HEK293 (cell line): ENCODE data around the gene AOC3.

Experiments used
- CTCF ChIP-seq: fragments of 450-650 bp; formaldehyde crosslinking; IDR thresholded peaks from 2 replicates; pipeline ENCODE4 v1.5.1; 2016; ENCODE audit warnings: missing biosample characterization, missing genetic modification characterization
- FEZF1 ChIP-seq: fragments of 450-650 bp; formaldehyde crosslinking; IDR thresholded peaks from 2 replicates; pipeline ENCODE4 v1.5.1; 2016; ENCODE audit warnings: missing biosample characterization, missing genetic modification characterization
- HIC1 ChIP-seq: fragments of 450-650 bp; formaldehyde crosslinking; IDR thresholded peaks from 2 replicates; pipeline ENCODE4 v1.5.1; 2016; ENCODE audit warnings: missing biosample characterization, missing genetic modification characterization
- KLF7 ChIP-seq: fragments of 450-650 bp; formaldehyde crosslinking; IDR thresholded peaks from 2 replicates; pipeline ENCODE4 v1.5.1; 2016; ENCODE audit warnings: missing biosample characterization, missing genetic modification characterization, borderline replicate concordance
- REPIN1 ChIP-seq: fragments of 450-650 bp; formaldehyde crosslinking; IDR thresholded peaks from 2 replicates; pipeline ENCODE4 v1.5.1; 2017; ENCODE audit warnings: missing biosample characterization, missing genetic modification characterization, low read depth
- YY1 ChIP-seq: fragments of 450-650 bp; formaldehyde crosslinking; IDR thresholded peaks from 2 replicates; pipeline ENCODE4 v1.5.1; 2018; ENCODE audit warnings: missing biosample characterization, missing genetic modification characterization
- ZNF155 ChIP-seq: fragments of 450-650 bp; formaldehyde crosslinking; IDR thresholded peaks from 2 replicates; pipeline ENCODE4 v1.5.1; 2016; ENCODE audit warnings: missing biosample characterization, missing genetic modification characterization
- ZNF274 ChIP-seq, 2 experiments: fragments of 200-500 bp in 1 of 2; fragments of 450-650 bp in 1 of 2; sonication (Bioruptor generic) in 1 of 2; formaldehyde crosslinking in 1 of 2; IDR thresholded peaks; 2 replicates each; pipeline versions ENCODE4 v1.5.1 to v1.6.1; 2014 to 2016; ENCODE audit warnings: borderline replicate concordance in 1 of 2, inconsistent platforms in 1 of 2, low read length in 1 of 2, missing biosample characterization in 1 of 2, missing genetic modification characterization in 1 of 2
- ZNF280C ChIP-seq: fragments of 450-650 bp; formaldehyde crosslinking; IDR thresholded peaks from 2 replicates; pipeline ENCODE4 v1.5.1; 2016; ENCODE audit warnings: missing biosample characterization, missing genetic modification characterization
- ZNF366 ChIP-seq: fragments of 450-650 bp; formaldehyde crosslinking; conservative IDR thresholded peaks from 2 replicates; pipeline ENCODE4 v1.5.1; 2016; ENCODE audit warnings: missing biosample characterization, missing genetic modification characterization
- ZNF791 ChIP-seq: fragments of 450-650 bp; formaldehyde crosslinking; IDR thresholded peaks from 2 replicates; pipeline ENCODE4 v1.5.1; 2016; ENCODE audit warnings: missing biosample characterization, missing genetic modification characterization

GRCh38 chr17:42882166-42882565, 31.2 kb downstream of the AOC3 start:
- no peak for TF ChIP-seq CTCF (tag by site-specific recombination)
- TF ChIP-seq ZNF155 (tag by site-specific recombination) = no peak
- TF ChIP-seq KLF7 (tag by site-specific recombination) = no peak
- TF ChIP-seq ZNF280C (tag by site-specific recombination) = no peak
- TF ChIP-seq ZNF366 = no peak
- TF ChIP-seq FEZF1 (tag by site-specific recombination) = no peak
- TF ChIP-seq HIC1 (tag by site-specific recombination) = no peak
- TF ChIP-seq ZNF791 (tag by site-specific recombination) = no peak
- TF ChIP-seq ZNF274 (IDR thresholded peaks at IDR 0.05; ENCODE audit: low read length) = no peak
- TF ChIP-seq ZNF274 (tag by site-specific recombination; IDR thresholded peaks at IDR 0.05; ENCODE audit: borderline replicate concordance) = no peak
- TF ChIP-seq REPIN1 (tag by site-specific recombination) = no peak
- no peak for TF ChIP-seq YY1 (tag by site-specific recombination)
